NCI-H82 (cell line): Measurements from ENCODE around the gene PEX19.

Experiments used
- DNase-seq: peaks from one replicate; lab custom pipeline; 2025; lab: John Stamatoyannopoulos, UW

Gene PEX19

DNA sequence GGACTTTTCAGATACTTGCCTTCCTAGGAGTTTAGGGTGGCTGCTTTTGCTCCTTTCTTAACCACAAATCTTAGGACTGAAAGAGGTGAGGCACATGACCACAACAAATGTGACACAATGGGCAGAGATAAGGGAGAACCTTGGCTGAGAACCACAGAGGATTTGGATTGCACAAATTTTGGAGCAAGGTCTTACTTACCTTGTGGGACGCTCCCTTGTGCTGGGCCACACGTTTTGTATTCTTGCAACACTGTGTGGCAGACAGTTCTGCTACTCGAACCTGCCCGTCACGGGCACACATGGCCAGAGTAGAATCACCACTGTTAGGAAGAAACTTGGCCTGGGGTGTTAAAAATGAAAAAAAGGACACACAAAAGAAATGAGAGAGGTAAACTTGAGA is 46.5 kb downstream of the PEX19 start:
- no peak for DNase-seq

DNA sequence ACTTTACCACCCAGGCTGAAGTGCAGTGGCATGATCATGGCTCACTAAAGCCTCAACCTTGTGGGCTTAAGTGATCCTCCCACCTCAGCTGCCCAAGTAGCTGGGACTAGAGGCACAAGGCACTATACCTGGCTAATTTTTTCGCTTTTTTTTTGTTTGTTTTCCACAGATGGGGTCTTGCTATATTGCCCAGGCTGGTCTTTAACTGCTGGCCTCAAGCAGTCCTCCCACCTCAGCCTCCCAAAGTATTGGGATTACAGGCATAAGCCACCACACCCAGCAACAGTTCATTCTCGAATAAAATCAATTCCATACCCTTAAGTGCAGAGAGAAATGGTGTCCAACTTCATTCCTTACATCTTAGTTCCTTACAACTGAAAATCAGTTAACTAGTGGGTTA is 47.4 kb downstream of the PEX19 start:
- no peak for DNase-seq

DNA sequence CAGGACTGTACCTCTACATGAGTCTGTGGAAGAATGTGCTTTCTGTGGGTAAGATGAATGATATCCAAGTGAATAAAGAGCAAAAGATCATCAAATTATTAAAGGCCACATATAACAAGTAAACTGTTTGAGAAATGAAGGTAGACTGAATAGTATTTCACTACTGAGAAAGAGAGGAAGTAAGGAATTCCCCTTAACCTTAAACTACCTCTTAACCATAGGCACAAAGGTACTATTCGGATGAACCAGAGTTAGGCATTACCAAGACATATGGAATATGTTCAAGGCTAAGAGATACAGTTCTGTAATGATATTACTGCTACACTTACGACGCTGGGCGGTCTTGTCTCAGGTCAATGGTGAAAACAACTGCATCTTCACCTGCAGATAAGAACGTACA is 48.1 kb downstream of the PEX19 start:
- no peak for DNase-seq

DNA sequence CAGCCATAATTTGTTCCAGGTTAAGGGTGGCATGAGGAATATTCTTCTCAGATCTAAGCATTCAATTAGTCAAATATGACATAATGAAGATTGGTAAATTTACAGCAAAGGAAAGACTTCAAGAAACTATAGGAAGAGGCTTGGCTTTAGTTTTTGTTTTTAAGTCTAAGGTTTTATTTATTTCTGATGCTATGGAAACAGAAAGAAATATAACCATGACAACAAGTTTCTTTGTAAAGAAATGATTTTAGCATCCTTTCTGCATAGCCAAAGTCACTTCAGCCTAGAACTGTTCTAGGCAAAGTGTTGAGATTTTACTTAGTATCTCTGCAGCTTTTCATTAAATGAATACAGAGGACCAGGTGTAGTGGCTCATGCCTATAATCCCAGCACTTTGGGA is 52.0 kb downstream of the PEX19 start:
- DNase-seq: no peak

DNA sequence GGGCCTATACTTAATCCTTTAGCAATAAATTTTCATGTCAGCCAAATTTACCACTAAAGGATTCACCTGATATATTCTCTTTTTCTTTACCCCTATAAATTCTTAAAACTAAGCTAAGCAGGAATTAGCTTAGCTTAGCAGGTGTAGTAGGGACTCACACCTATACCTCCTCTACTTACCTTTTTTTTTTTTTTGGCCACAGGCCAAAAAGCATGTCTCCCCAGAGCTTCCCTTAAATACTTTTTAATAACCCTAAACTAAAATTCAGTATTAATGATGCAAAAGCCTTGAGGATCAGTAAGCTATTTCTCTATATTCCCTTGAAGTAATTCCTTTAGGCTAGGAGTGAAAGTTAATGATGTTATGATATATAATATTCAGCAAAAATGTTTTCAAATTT is 56.5 kb downstream of the PEX19 start:
- no peak for DNase-seq

DNA sequence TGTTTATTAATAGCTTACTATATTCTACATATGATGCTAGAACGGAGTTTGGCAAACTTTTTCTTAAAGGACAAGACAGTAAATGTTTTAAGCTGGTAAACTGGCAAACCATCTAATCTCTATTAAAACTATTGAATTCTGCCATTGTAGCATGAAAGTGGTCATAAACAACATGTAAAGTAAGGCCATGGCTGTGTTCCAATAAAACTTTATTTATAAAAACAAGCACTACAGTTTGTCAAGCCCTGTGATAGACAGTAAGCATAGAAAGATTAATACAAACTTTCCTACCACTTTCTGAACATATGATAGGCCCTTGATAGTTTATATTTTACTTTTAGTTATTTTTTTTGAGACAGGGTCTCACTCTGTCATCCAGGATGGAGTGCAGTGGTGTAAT is 57.4 kb downstream of the PEX19 start:
- DNase-seq: no peak

DNA sequence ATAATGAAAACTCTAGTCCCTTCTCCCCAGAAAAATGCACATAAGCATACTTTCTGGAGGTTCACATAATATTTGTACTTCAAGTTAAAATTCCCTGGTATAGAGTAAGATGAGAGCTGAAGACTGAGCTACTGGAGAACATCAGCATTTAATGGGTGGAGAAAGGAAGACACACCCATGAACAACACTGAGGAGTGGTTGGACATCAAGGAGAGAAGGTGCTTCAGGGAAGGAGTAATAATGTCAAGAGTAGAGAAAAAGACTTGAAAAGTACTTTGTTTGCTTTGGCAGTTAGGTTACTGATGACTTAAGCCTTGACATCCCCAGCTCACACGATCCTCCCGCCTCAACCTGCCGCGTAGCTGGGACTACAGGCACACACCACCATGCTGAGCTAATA is 57.9 kb downstream of the PEX19 start:
- no peak for DNase-seq
